CD4-positive, alpha-beta T cell treated with Interleukin-21 for 1 hour (primary cell): Measurements from ENCODE around the gene RD3L.
"Not testable (repeated sequence)": the region's sequence is repeated elsewhere in the genome, so short reads cannot be mapped to it uniquely, and the experiment has no call there.

ENCODE experiments used
- DNase-seq: peaks from one replicate; pipeline ENCODE4 v3.0.0-alpha.2; 2020

The RD3L gene

GRCh38 chr14:103941973-103942736 is at the start of gene RD3L:
Gene RD3L (minus strand): TSS chr14:103942529. CDS start chr14:103941695, 834 bp downstream.
- DNase-seq = no peak

GRCh38 chr14:103989964-103990363 is 47.6 kb upstream of the RD3L start:
- DNase-seq = no peak

DNA sequence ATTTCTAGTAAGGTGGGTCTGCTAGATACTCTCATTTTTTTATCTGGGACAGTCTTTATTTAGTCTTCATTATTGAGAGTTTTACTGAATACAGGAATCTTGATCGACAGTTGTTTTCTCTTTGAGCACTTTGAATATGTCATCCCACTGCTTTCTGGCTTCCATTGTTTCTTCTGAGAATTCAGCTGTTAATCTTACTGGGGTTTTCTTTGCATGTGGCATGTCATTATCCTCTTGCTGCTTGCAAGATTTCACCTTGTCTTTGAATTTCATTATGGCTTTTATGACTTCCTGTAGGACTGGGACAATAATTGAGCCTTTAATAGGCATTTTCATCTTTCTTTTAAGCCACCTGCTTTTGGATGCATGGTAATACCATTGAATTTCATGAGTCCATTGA is 46.7 kb upstream of the RD3L start:
- no peak for DNase-seq

DNA sequence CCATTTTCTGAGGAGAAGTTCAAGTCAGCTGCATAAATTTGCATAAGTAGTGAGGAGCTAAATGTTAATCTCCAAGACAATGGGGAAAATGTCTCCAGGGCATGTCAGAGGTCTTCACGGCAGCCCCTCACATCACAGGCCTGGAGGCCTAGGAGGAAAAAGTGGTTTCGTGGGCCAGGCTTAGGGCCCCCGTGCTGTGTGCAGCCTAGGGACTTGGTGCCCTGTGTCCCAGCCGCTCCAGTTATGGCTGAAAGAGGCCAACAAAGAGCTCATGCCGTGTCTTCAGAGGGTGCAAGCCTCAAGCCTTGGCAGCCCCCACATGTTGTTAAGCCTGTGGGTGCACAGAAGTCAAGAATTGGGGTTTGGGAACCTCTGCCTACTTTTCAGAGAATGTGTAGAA is 41.9 kb upstream of the RD3L start:
- DNase-seq = no peak

DNA sequence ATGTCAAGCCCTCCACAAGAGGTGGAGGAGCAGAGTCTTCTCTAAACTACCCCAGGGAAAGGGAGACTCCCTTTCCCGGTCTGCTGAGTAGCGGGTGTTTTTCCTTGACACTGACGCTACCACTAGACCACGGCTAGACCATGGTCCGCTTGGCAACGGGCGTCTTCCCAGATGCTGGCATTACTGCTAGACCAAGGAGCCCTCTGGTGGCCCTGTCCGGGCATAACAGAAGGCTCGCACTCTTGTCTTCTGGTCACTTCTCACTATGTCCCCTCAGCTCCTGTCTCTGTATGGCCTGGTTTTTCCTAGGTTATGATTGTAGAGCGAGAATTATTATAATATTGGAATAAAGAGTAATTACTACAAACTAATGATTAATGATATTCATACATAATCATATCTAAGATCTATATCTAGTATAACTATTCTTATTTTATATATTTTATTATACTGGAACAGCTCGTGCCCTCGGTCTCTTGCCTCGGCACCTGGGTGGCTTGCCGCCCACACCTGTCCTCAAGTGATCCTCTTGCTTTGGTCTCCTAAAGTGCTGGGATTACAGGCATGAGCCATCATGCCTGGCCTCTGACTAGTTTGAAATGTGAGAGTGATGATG is 38.4 kb upstream of the RD3L start:
- not testable (repeated sequence) for DNase-seq

DNA sequence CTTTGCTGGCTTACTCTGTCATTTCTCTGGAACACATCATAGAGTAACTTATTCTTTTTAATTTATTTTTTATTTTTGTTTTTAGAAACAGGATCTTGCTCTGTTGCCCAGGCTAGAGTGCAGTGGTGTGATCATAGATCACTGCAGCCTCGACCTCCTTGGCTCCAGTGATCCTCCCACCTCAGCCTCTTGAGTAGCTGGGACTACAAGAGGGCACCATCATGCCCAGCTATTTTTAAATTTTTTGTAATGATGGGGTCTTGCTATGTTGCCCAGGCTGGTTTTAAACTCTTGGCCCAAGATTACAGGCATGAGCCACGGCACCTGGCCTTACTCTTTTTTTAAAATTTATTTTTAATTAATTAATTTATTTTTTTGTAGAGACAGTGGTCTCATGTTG is 32.2 kb upstream of the RD3L start:
- DNase-seq = no peak

- no peak for DNase-seq
Observed at GRCh38 chr14:103973354-103973753, 31.0 kb upstream of the RD3L start.

- DNase-seq = no peak
Observed at GRCh38 chr14:103969961-103970360, 27.6 kb upstream of the RD3L start.

DNA sequence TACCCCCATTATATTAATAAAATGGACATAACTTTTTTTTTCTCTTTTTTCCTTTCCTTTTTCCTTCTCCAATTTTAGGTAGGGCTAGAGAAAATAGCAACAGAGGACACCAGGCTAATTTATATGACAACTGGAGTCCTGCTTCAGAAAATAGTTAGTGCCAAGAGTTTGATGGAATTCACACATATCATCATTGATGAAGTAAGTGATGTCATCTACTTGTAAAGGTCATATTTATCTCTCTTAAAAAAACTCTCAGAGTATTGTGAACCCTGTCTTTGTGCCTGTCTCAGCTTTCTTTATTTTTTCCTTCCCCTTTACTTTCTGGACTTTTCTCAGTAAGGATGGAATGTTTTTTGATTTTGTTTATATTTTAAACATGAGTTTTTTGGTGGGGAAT is 24.3 kb upstream of the RD3L start:
- DNase-seq = no peak

- no peak for DNase-seq
Observed at GRCh38 chr14:103961928-103962578, 19.7 kb upstream of the RD3L start.

DNA sequence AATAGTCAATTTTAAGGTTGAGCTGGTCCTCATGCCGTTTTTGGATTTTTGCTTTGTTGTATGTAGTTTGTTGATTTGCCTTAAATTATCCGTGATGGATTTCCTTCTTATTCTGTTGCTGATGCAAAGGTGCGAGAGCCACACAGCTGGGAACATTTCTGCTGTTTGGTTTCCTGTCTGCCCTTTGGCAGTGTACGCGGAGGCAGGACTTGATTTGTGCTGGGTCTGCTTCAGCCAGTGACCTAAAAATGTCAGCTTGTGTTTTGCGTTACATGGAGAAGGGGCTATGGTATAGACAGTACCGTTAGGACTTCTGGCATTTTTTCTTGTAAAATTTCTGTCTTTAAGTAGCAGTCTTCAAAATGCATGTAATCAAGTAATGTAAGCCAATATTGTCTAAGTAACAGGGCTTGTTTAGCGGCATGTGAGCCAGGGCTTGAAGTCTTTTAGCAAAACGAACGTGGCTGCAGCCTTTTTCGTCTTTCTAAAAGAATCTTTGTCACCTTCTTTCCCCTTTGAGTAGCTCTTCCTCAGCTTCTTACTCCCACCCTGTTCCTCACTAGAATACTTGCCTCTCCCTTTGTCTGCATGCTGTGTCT is 18.2 kb upstream of the RD3L start:
- DNase-seq = no peak

DNA sequence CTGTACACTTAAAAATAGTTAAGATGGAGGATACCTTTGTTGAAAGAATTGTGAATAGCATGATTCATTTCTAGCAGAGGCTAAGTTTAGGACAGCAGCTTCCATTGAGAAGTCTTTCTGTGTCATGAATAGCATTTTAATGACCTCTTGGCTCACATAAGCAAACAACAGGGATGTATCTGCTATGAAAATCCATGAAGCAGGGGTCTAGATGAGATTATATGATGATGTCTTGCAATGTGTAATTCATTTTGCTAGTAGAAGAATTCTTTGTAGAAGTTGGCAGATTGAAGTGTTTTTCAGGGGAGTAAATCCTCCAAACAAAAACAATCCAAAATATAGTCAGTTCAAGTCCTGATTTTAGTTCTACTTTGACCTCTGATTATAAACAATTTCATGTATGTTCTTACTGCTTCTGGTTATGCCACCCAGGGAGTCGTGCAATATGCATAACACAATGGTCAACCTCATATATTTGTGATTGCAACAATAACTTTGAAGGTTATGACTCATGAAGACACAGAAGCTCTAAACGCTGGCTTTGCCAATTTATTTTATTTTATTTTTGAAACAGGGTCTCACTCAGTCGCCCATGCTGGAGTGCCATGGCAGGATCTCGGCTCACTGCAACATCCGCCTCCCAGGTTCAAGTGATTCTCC is 6.9 kb upstream of the RD3L start:
- no peak for DNase-seq

DNA sequence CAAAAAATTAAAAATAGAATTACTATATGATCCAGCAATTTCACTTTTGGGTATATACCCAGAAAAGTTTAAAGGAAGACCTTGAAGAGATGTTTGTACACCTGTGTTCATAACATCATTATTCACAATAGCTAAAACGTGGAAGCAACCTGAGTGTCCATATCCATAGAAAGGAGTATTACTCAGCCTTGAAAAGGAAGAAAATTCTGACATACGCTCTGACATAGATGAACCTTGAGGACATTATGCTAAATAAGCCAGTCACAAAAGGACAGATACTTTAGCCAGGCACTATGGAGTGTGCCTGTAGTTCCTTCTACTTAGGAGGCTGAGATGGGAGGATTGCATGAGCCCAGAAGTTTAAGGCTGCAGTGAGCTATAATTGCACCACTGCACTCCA is 6.1 kb upstream of the RD3L start:
- no peak for DNase-seq

DNA sequence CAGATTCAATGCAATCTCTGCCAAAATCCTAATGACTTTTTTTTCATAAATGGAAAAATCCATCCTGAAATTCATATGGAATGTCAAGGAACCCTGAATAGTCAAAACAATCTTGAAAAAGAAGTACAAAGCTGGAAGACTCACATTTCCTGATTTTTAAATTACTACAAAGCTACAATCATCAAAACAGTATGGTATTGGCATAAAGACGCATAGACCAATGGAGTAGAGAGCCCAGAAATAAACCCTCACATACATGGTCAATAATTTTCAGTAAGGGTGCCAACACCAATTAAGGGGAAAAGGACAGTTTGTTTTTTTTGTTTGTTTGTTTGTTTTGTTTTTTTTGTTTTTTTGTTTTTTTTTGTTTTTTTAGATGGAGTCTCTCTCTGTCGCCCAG is 4.6 kb upstream of the RD3L start:
- DNase-seq = no peak

DNA sequence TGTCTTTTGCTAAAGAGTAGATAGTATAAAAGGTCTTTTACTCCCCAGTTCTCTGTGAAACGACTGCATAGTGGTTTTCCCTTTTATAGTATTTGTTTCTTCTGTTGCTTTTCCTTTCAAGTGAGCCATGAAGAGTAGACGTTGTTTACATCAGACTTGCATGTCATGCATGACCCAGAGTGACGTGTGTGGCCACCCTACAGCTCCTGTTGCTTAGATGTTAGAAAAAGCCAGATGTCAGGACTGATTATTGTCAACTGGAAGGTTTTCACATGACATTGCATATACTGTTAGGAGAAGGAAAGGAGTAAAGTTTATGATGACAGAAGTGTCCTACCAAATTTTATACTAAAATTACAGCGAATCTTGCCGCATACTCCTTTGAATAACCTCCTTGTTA is 1.3 kb upstream of the RD3L start:
- DNase-seq = no peak

GRCh38 chr14:103941462-103941861 is 867 bp downstream of the RD3L start:
- DNase-seq = no peak

- DNase-seq = no peak
Observed at GRCh38 chr14:103935102-103935501, 7.2 kb downstream of the RD3L start.

GRCh38 chr14:103932791-103933490 is 9.4 kb downstream of the RD3L start:
- DNase-seq = no peak

DNA sequence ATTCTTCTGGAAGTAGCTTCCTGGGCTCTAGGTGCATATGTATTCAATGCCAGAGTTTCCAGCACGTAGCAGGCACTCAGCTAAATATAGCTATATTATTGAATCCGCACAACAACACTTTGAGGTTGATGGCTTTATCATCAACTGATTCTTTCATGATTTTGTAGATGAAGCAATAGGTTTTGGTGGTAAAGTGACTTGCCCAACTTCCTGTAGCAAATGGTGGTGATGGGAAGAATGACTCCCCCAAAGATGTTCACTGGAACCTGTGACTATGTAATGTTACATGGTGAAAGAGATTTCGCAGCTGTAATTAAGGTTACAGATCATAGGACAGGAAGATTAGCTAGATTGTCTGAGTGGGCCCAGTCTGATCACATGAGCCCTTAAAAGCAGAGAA is 10.9 kb downstream of the RD3L start:
- DNase-seq = no peak

GRCh38 chr14:103930051-103930604 is 12.2 kb downstream of the RD3L start:
- DNase-seq = no peak

GRCh38 chr14:103928011-103928890 is 14.1 kb downstream of the RD3L start, which contains the start of gene TDRD9:
Gene TDRD9 (plus strand): TSS chr14:103928456. CDS start chr14:103928510, 54 bp downstream.
- DNase-seq = no peak
